Fibroblast of the aortic adventitia (primary cell): ENCODE data around the gene RIPK4. TPM values are rescaled to one million over a fixed set of nuclear protein-coding genes. Genes with fewer than 3 reads are reported as not detected.
A peak's percentile ranks its signal among the peaks of the same experiment; 100 is the strongest.

ENCODE experiments used
- DNase-seq: peaks from one replicate; pipeline ENCODE4 v3.0.0-alpha.2; 2010; ENCODE audit warnings: low read depth
- H3K4me3 ChIP-seq: 2 replicates; pipeline ENCODE4 v1.5.1; 2011; ENCODE audit warnings: low read depth, mild to moderate bottlenecking, control low read depth, low read length, moderate library complexity
- CTCF ChIP-seq: IDR thresholded peaks from 2 replicates; pipeline ENCODE4 v1.5.1; 2011; ENCODE audit warnings: mild to moderate bottlenecking, low read length, control low read depth, inconsistent platforms; ENCODE audit not compliant: insufficient read depth
- total RNA-seq: library from RNA; depleted of rRNA; stranded (reverse); fragments of >200 nt; gene quantifications from 2 replicates; pipeline ENCODE4 v1.2.3, GENCODE V29; 2012; ENCODE audit warnings: low replicate concordance

The RIPK4 gene
- total RNA-seq, 1 donor = 0.45 TPM

GRCh38 chr21:41755258-41755933 lies 11.5 kb downstream of the RIPK4 start:
- no peak overlapping the region for H3K4me3 ChIP-seq
- DNase-seq = no peak
- TF ChIP-seq CTCF = no peak

GRCh38 chr21:41754479-41754891 lies 12.4 kb downstream of the RIPK4 start:
- no peak for DNase-seq
- no peak for TF ChIP-seq CTCF

GRCh38 chr21:41753006-41753898 lies 13.6 kb downstream of the RIPK4 start:
- H3K4me3 ChIP-seq = no peak overlapping the region
- DNase-seq = no peak
- TF ChIP-seq CTCF = no peak

More at GRCh38 chr21:41754479-41754891, 12.4 kb downstream of the RIPK4 start:
- no peak overlapping the region for H3K4me3 ChIP-seq

- DNase-seq = peak; percentile 56
- TF ChIP-seq CTCF = no peak
- H3K4me3 ChIP-seq = no peak overlapping the region
Observed at GRCh38 chr21:41752231-41752681, 14.6 kb downstream of the RIPK4 start.

- no peak for TF ChIP-seq CTCF
- no peak for DNase-seq
- no peak overlapping the region for H3K4me3 ChIP-seq
Observed at GRCh38 chr21:41751611-41752011, 15.2 kb downstream of the RIPK4 start.

GRCh38 chr21:41750532-41751151 lies 16.2 kb downstream of the RIPK4 start:
- TF ChIP-seq CTCF = no peak
- H3K4me3 ChIP-seq = no peak overlapping the region
- DNase-seq = no peak
